ENCODE measurements around the gene CHRNA7. TPM values are rescaled to one million over a fixed set of nuclear protein-coding genes. Genes with fewer than 3 reads are reported as not detected.

Gene CHRNA7
- total RNA-seq, 2 donors from 2014 or later = 1.1 TPM; not detected in 1

DNA sequence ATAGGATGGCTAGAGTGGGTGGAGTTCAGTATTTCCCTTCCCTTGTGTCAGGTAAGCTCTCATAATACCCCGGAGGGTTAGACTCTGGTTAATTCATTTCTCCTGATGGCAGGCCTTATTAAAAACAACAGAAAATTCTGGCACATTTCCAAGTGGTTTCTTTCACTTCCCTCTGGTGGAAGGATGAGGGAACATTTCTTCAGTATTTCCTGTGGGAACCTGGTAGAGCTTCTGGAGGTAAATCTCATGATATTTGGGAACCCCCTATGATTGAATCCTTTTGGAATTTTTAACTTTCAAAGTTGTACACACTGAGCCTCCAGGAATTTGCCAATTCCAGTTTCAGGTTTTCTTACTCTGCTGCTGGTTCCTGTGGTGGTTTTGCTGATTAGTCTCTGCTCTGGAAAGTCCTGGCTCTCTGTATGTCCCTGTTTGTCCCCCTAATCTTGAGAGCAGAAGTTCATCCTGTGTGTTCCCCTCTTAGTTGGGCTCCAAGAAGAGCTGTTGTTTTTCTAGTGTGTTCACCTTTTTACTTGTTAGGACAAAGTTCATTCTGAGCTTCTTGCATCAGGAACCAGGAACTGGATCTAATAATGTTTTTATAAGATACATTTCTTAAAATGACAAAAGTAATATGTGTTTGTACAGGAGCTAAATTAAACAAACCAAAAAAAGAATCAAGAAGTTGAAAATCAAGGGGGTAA is 12.1 kb downstream of the CHRNA7 start:
- TF ChIP-seq, protein P1, sequence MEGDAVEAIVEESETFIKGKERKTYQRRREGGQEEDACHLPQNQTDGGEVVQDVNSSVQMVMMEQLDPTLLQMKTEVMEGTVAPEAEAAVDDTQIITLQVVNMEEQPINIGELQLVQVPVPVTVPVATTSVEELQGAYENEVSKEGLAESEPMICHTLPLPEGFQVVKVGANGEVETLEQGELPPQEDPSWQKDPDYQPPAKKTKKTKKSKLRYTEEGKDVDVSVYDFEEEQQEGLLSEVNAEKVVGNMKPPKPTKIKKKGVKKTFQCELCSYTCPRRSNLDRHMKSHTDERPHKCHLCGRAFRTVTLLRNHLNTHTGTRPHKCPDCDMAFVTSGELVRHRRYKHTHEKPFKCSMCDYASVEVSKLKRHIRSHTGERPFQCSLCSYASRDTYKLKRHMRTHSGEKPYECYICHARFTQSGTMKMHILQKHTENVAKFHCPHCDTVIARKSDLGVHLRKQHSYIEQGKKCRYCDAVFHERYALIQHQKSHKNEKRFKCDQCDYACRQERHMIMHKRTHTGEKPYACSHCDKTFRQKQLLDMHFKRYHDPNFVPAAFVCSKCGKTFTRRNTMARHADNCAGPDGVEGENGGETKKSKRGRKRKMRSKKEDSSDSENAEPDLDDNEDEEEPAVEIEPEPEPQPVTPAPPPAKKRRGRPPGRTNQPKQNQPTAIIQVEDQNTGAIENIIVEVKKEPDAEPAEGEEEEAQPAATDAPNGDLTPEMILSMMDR (IDR thresholded peaks at IDR 0.05) = peak in 1 of 2 donors; percentile 20
- no peak overlapping the region for H3K27ac ChIP-seq
- no peaks in the 10 kb centered on the region for H3K4me1 ChIP-seq
- no peak overlapping the region for H3K4me3 ChIP-seq
- H3K9me3 ChIP-seq = no peaks in the 10 kb centered on the region
- no peaks in the 10 kb centered on the region for H3K36me3 ChIP-seq
- no peak for DNase-seq (ENCODE audit: low spot score)
- H3K27me3 ChIP-seq = no peaks in the 10 kb centered on the region

GRCh38 chr15:32053719-32054118 is 23.4 kb downstream of the CHRNA7 start:
- H3K4me1 ChIP-seq = no peaks in the 10 kb centered on the region
- no peak overlapping the region for H3K4me3 ChIP-seq
- TF ChIP-seq, protein P1 (IDR thresholded peaks at IDR 0.05) = no peak
- no peaks in the 10 kb centered on the region for H3K27me3 ChIP-seq
- no peak for DNase-seq (ENCODE audit: low spot score)
- H3K9me3 ChIP-seq = no peaks in the 10 kb centered on the region
- no peak overlapping the region for H3K27ac ChIP-seq
- no peaks in the 10 kb centered on the region for H3K36me3 ChIP-seq

GRCh38 chr15:32057876-32058425 is 27.6 kb downstream of the CHRNA7 start:
- Histone ChIP-seq H3K4me1 (no peaks in the 10 kb centered on the region), H3K27me3 (no peaks in the 10 kb centered on the region), H3K9me3 (no peaks in the 10 kb centered on the region), H3K36me3 (no peaks in the 10 kb centered on the region), H3K27ac (no peak overlapping the region), H3K4me3 (no peak overlapping the region)
- no peak for DNase-seq (ENCODE audit: low spot score)
- TF ChIP-seq, protein P1 (IDR thresholded peaks at IDR 0.05) = no peak

- Histone ChIP-seq H3K27me3 (no peaks in the 10 kb centered on the region), H3K4me1 (no peaks in the 10 kb centered on the region), H3K36me3 (no peaks in the 10 kb centered on the region), H3K9me3 (no peaks in the 10 kb centered on the region), H3K4me3 (no peak overlapping the region), H3K27ac (no peak overlapping the region)
- TF ChIP-seq, protein P1 (IDR thresholded peaks at IDR 0.05) = no peak
- DNase-seq (ENCODE audit: low spot score) = no peak
These were observed 30.4 kb downstream of the CHRNA7 start for GRCh38 chr15:32060706-32061105.

- Histone ChIP-seq H3K4me1 (no peaks in the 10 kb centered on the region), H3K27me3 (no peaks in the 10 kb centered on the region), H3K36me3 (no peaks in the 10 kb centered on the region), H3K4me3 (no peak overlapping the region), H3K27ac (no peak overlapping the region), H3K9me3 (peaks cover 0 to 30% of the 10 kb centered on the region in 2 donors)
- no peak for DNase-seq (ENCODE audit: low spot score)
- TF ChIP-seq, protein P1 (IDR thresholded peaks at IDR 0.05) = no peak
These were observed 36.8 kb downstream of the CHRNA7 start for GRCh38 chr15:32067115-32067514.
